Cerebellar nuclear complex (tissue), 1 donor: Measurements from ENCODE around the gene AKAP13.

Source experiments
- DNase-seq, 2 experiments: peaks; one replicate each; lab custom pipeline; 2025; lab: John Stamatoyannopoulos, UW

AKAP13 gene

DNA sequence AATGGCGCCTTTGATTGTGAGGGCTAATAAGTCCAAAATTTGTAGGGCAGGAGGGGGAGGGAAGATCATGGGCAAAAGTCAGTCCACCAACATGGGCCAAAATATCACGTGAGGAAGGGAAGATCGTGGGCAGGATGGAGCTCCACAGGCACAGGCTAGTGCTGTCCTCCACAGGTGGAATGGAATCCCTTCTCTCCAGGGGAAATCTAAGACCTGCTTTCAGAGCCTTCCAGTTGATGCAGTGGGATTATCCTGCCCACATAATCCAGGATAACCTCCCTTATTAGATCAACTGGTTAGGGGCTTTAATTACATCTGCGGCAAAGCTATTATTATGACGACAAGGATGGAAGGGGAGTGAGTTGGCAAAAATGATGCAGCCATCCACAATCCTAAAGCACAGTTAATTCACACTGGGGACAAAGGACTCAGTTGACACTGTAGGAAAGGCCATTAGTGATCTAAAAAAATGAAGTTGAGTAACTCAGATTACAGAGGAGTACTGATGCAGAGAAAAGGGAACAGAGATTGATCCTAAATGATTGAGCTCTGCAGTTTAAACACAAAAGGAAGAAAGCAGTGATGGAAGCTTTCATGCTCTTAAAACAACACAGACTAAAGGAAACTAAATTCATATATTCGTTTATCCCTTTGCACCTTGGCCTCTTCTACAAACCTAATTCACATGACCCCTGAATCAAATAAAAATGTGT lies 159.8 kb downstream of the AKAP13 start:
- DNase-seq, result no peak

DNA sequence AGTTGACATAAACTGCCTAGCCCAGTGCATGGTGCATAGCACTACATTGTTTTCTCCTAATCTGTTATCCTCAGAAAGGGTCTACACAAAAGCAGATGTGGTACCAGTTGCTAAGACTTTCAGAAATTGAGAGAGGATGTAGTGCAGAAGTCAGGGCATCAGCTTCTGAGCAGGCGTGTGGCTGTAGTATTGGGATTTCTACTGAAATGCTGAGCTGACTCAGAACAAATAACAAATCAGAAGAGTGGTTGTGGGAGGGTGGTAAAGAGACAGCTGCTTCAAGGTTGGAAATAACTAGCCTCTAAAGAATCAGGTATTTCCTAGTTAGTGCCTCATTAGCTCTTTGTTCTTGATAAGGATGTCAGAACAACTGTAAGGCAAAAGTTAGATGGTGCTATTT lies 161.3 kb downstream of the AKAP13 start:
- no peak for DNase-seq

DNA sequence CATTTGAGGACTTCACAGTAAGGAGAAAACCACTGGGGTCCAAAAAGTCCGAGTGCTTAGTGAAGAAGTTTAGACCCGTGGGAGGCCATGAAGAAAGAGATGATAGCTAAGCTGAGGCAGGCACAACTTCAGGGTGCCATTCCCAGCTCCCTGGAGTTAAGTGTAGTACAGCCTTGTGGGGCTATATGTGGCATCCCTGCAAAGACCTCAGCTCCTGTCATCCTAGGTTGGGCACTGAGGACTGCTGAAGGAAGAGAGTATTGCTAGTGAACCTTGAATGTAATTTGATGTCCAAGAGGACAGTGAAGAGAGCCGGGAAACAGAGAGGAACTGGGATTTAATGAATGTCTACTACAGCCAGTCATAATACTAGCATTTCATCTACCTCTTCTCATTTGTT lies 162.1 kb downstream of the AKAP13 start:
- DNase-seq, result no peak

GRCh38 chr15:85542895-85543331 lies 162.5 kb downstream of the AKAP13 start:
- DNase-seq, result no peak

GRCh38 chr15:85543741-85544155 lies 163.3 kb downstream of the AKAP13 start:
- no peak for DNase-seq

DNA sequence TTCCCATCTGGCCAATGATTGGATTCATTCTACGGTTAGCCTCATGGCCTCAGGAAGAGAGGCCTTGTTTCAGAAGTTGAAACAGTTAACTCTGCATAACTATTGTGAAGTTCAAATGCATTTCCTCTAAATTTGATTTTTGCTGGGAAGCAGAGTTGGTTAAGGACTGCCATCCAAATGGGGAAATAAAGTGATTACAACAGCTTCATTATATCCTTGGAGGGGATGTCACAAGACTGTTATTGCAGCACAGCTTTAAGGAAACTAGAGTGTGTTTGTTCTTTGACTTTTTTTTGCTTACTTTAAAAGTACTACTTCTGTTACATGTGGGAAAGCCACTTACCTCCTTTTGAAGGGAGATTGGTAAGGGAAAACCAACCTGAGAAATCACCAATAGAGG lies 164.8 kb downstream of the AKAP13 start:
- DNase-seq, result no peak

- DNase-seq, result no peak
Measured at GRCh38 chr15:85545752-85546151, 165.3 kb downstream of the AKAP13 start.

GRCh38 chr15:85547386-85547785 lies 167.0 kb downstream of the AKAP13 start:
- no peak for DNase-seq

- DNase-seq, result no peak
Measured at GRCh38 chr15:85550283-85550682, 169.9 kb downstream of the AKAP13 start.

DNA sequence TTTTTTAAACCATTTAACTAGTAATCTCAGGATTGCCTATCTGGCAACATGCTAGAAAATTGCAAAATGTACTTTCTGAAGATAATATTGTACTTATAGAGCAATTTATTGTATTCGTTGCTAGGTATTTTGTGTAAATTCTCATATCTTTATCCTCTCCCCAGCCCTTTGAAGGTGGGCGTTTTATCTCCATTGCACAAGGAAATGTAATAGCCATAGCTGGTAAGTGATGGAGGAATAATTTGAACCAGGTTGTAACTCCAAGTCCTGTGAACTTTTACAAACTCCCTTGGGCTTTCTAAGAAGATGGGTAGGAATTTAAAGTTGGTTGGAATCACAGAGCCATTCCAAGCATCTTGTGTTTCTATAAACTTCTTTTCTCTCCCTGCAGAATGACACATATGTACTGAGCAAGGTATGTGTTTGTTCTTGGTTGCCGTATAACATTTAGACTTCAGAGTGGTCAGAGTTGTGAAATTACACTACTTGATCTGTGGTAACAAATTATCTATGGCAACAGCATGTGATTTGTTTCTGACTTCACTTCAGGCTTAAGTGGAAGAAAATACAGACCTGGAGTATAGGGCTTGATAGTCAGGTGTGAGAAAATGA lies 170.9 kb downstream of the AKAP13 start:
- no peak for DNase-seq

DNA sequence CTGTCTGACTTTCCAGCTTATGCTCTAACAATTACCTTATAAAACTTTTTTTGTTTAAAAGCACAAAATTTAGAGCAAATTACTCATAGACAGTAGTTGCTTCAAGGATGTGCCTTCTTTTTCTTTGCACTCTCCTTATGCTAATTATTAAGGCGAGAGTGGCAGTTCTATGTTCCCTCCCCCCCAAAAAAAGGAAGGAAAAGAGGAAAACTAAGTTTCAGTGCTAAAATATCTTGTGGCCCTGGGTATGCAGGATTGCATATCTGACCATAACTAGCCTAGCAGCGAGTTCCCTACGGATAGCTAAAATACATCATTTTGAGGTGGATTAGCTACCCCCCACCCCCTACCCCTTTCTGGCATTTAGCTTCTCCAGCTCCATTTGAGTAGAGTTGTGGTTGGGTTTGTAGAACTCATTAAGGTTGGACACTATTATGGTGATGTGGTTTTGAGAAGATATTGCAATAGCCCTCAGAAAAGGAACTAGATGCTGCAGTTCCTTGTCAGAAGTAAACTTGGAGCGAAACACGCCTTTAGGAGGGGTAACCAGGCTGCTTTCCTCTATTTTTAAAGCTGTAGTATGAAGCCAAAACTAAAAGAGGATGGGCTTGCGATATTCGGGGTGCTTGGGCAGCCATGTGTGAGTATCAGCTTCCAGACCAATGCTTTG lies 174.6 kb downstream of the AKAP13 start:
- no peak for DNase-seq

DNA sequence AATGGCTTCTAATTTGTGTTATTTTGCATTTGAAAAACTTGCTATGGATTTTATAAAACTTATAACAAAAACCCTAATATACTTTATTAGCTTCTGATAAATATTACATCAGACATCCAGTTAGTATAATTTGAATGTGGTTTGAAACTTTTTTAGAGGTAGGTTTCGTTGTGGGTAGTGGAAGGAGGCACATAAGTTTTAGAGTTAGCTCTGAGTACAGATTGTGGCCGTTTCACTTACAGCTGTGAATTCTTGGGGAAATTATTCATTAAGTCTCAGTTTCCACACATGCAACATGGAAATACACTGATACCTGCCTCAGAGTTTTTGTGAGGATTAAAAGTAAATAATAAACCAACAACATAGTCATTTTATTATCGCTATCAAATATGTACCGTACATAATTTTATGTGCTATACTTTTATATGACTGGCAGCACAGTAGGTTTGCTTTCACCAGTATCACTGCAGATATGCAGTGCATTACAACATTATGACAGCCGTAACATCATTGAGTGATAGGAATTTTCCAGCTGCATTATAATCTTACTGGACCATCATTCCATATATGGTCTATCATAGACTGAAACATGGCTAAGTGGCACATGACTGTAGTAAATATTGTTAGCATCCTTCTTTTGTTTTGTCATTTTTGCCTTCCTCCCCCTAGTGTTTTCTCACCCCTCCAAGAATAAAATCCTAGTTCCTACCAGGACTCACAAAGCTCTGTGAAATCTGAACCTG lies 175.6 kb downstream of the AKAP13 start:
- DNase-seq, result no peak

DNA sequence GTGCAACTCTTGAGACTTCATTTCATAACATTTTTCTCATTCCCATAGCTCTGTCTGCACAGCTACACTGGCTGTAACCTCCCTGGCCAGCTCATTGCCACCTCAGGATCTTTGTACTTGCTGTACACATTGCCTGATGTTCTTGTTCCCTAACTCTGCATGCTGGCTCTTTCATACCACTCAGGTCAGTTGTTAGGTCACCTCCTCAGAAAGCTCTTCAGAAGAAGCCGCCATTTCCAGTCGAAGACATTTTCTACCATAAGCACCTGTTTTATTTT lies 176.2 kb downstream of the AKAP13 start:
- DNase-seq, result no peak

GRCh38 chr15:85557385-85557784 lies 177.0 kb downstream of the AKAP13 start:
- DNase-seq, result no peak

DNA sequence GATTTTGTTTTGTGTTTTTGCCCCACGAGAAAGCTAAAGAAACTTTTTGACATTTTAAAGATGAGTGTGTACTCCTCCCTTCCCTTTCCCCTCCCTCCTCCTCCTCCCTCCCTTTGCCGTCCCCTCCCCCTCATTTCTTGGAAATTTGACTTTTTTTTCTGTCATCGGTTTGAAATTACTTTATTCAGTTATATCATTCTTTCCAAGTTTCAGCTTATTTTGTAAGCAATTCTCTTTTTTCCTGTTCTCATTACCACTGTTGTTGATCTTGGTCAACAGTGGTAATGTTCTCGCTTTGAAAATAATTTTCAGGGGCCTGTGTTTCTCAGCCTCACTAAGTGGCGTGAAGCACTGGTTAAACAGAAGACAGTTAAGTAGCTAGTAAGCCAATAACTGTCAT lies 178.4 kb downstream of the AKAP13 start:
- no peak for DNase-seq

- DNase-seq, result no peak
Measured at GRCh38 chr15:85559530-85559929, 179.1 kb downstream of the AKAP13 start.

DNA sequence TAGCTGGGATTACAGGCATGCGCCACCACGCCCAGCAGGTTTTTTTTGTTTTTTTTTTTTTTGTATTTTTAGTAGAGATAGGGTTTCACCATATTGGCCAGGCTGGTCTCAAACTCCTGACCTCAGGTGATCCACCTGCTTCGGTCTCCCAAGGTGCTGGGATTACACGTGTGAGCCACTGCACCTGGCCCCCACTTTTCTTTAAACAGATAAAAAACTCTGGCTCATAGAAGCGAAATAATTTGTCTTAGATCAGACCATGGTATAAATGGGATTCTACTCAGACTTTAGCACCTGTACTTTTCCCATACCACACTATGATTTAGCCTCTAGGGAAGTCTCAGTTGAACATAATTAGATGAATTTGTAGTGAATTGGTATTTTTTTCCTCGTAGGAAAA lies 182.4 kb downstream of the AKAP13 start:
- DNase-seq, result no peak

- DNase-seq, result no peak
Measured at GRCh38 chr15:85563328-85563727, 182.9 kb downstream of the AKAP13 start.

GRCh38 chr15:85563731-85564130 lies 183.3 kb downstream of the AKAP13 start:
- DNase-seq, result no peak

DNA sequence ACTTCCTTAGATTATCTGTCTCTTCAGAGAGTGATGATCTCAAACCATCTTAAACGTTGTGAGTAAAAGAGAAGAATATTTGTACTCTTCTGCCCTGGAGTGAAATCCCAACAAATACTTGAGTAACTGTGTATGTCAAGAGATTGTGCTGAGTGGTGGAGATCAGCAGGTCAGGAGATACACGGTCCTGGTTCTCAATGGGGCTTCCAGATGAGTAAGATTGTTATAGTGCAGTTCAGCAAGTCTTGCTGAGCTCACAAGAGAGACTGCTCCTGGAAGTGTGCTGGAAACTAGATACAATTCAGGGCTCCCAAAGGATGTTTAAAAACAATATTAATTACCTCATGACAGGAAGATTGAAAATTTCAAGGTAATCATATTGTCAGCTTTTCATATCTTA lies 184.3 kb downstream of the AKAP13 start:
- no peak for DNase-seq

DNA sequence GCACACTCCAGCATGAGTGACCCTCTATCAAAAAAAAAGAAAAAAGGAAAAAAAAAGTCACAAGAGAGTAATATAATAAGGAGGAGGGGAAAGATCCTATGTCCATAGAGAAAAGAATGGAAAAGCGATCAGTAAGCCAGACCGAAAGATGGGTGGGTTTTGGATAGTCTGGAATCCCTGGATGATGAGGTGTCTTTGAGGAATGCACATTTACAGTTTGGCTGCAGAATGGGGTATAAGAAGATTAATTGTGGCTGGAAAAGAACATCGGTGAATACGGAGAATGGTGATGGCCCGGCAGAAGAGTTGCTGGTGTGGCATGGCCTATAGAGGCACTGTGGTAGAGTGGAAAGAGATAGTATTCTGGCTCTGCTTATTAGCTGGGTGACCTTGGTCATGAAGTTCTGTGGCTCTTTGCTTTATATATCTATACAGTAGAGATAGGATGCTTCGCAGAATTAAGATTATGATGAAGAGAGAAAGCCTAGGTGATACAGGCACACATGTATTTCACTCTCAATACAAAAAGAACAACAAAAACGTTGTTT lies 187.9 kb downstream of the AKAP13 start:
- no peak for DNase-seq

DNA sequence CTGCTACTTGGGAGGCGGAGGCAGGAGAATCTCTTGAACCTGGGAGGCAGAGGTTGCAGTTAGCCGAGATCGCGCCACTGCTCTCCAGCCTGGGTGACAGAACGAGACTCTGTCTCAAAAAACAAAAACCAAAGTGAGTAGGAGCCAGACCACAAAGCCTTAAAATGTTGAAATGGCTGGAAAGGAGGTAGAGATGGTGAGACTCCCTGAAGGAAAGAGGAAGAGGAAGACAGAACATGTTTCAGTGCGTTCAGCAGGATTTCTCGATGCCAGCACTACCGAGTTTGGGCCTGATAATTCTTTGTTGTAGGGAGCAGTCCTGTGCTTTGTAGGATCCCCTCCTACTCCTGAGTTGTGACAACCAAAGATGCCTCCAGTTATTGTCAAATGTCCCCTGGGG lies 189.9 kb downstream of the AKAP13 start:
- DNase-seq, result no peak

GRCh38 chr15:85571780-85572179 lies 191.4 kb downstream of the AKAP13 start:
- DNase-seq, result no peak
